H9 (cell line): ENCODE measurements around the gene SLC4A1. TPM values are rescaled to one million over a fixed set of nuclear protein-coding genes. Genes with fewer than 3 reads are reported as not detected.

Experiments used
- DNase-seq: peaks from one replicate; pipeline ENCODE4 v3.0.0-alpha.2; 2017
- H2AFZ ChIP-seq: one replicate; pipeline ENCODE4 v1.6.1; 2013; ENCODE audit warnings: mild to moderate bottlenecking, low read length, control low read depth, moderate library complexity
- H2AK5ac ChIP-seq: 2 replicates; pipeline ENCODE4 v1.6.1; 2013; ENCODE audit warnings: low read length, control low read depth, mixed read lengths; ENCODE audit not compliant: insufficient read length
- H2BK120ac ChIP-seq: one replicate; pipeline ENCODE4 v1.6.1; 2013; ENCODE audit warnings: low read depth, mild to moderate bottlenecking, low read length, control low read depth, inconsistent platforms; ENCODE audit not compliant: poor library complexity, severe bottlenecking
- H2BK12ac ChIP-seq: 2 replicates; pipeline ENCODE4 v1.6.1; 2013; ENCODE audit warnings: low read length, control low read depth, mixed read lengths, low read depth; ENCODE audit not compliant: insufficient read length
- H2BK15ac ChIP-seq: 2 replicates; pipeline ENCODE4 v1.6.1; 2013; ENCODE audit warnings: low read depth, low read length, control low read depth
- H2BK20ac ChIP-seq: one replicate; pipeline ENCODE4 v1.6.1; 2013; ENCODE audit warnings: low read depth, mild to moderate bottlenecking, low read length, control low read depth, inconsistent platforms; ENCODE audit not compliant: poor library complexity, severe bottlenecking
- H2BK5ac ChIP-seq: 2 replicates; pipeline ENCODE4 v1.6.1; 2013; ENCODE audit warnings: low read length, control low read depth, mixed read lengths; ENCODE audit not compliant: insufficient read length
- H3K14ac ChIP-seq: 2 replicates; pipeline ENCODE4 v1.6.1; 2013; ENCODE audit warnings: low read length, control low read depth; ENCODE audit not compliant: insufficient read depth
- H3K18ac ChIP-seq: 2 replicates; pipeline ENCODE4 v1.6.1; 2013; ENCODE audit warnings: low read depth, mild to moderate bottlenecking, mixed read lengths, low read length, control low read depth; ENCODE audit not compliant: insufficient read length
- H3K23ac ChIP-seq: 2 replicates; pipeline ENCODE4 v1.6.1; 2013; ENCODE audit warnings: low read length, control low read depth, mixed read lengths, low read depth; ENCODE audit not compliant: insufficient read length
- H3K23me2 ChIP-seq: 2 replicates; pipeline ENCODE4 v1.6.1; 2013; ENCODE audit warnings: low read depth, mild to moderate bottlenecking, mixed read lengths, low read length, control low read depth; ENCODE audit not compliant: insufficient read length, poor library complexity, severe bottlenecking
- H3K27ac ChIP-seq: 2 replicates; pipeline ENCODE4 v1.5.1; 2013; ENCODE audit warnings: low read length, control low read depth, mixed read lengths, low read depth; ENCODE audit not compliant: insufficient read length
- H3K27me3 ChIP-seq: 2 replicates; pipeline ENCODE4 v1.6.1; 2013; ENCODE audit warnings: low read length, control low read depth, inconsistent platforms; ENCODE audit not compliant: insufficient read depth
- H3K4ac ChIP-seq: 2 replicates; pipeline ENCODE4 v1.6.1; 2013; ENCODE audit warnings: low read depth, mild to moderate bottlenecking, control low read depth, inconsistent platforms, low read length, moderate library complexity
- H3K4me1 ChIP-seq: 2 replicates; pipeline ENCODE4 v1.6.1; 2013; ENCODE audit warnings: low read length, control low read depth, inconsistent platforms; ENCODE audit not compliant: insufficient read depth
- H3K4me2 ChIP-seq: 2 replicates; pipeline ENCODE4 v1.6.1; 2013; ENCODE audit warnings: low read length, control low read depth, mixed read lengths; ENCODE audit not compliant: insufficient read length, insufficient read depth
- H3K56ac ChIP-seq: 2 replicates; pipeline ENCODE4 v1.6.1; 2013; ENCODE audit warnings: low read depth, mild to moderate bottlenecking, mixed read lengths, low read length, control low read depth; ENCODE audit not compliant: insufficient read length
- H3K79me1 ChIP-seq: 2 replicates; pipeline ENCODE4 v1.6.1; 2013; ENCODE audit warnings: low read depth, mild to moderate bottlenecking, moderate library complexity, low read length, control low read depth, inconsistent platforms; ENCODE audit not compliant: insufficient read depth, poor library complexity, severe bottlenecking
- H3K79me2 ChIP-seq: 2 replicates; pipeline ENCODE4 v1.6.1; 2013; ENCODE audit warnings: low read length, control low read depth, inconsistent platforms; ENCODE audit not compliant: insufficient read depth
- H3K9ac ChIP-seq: 2 replicates; pipeline ENCODE4 v1.6.1; 2013; ENCODE audit warnings: low read length, control low read depth, mixed read lengths; ENCODE audit not compliant: insufficient read length; ENCODE audit errors: extremely low read depth
- H3K9me3 ChIP-seq: one replicate; pipeline ENCODE4 v1.6.1; 2013; ENCODE audit warnings: low read depth, low read length, inconsistent platforms; ENCODE audit not compliant: control insufficient read depth
- H3T11ph ChIP-seq: one replicate; pipeline ENCODE4 v1.6.1; 2013; ENCODE audit warnings: mild to moderate bottlenecking, low read length, control low read depth, inconsistent platforms
- H4K20me1 ChIP-seq: one replicate; pipeline ENCODE4 v1.6.1; 2013; ENCODE audit not compliant: control insufficient read depth, insufficient read length, insufficient read depth
- H4K5ac ChIP-seq: 2 replicates; pipeline ENCODE4 v1.6.1; 2013; ENCODE audit warnings: low read depth, mild to moderate bottlenecking, mixed read lengths, low read length, control low read depth; ENCODE audit not compliant: insufficient read length
- H4K8ac ChIP-seq: replicated peaks from 2 replicates; pipeline ENCODE4 v1.6.1; 2013; ENCODE audit warnings: low read length, control low read depth, mixed read lengths, low read depth; ENCODE audit not compliant: insufficient read length
- H4K91ac ChIP-seq: 2 replicates; pipeline ENCODE4 v1.6.1; 2013; ENCODE audit warnings: low read depth, mild to moderate bottlenecking, moderate library complexity, mixed read lengths, low read length, control low read depth; ENCODE audit not compliant: insufficient read length
- H3K27ac Mint-ChIP-seq, 3 experiments: 2 replicates in 2 of 3; 3 replicates in 1 of 3; pipeline ENCODE4 v1.8.0; 2020 to 2021; ENCODE audit warnings: mixed read lengths in 3 of 3, mild to moderate bottlenecking in 1 of 3, moderate library complexity in 1 of 3
- H3K27me3 Mint-ChIP-seq: 2 replicates; pipeline ENCODE4 v1.8.0; 2021; ENCODE audit warnings: low read depth, mild to moderate bottlenecking, moderate library complexity, mixed read lengths
- H3K36me3 Mint-ChIP-seq, 3 experiments: 2 replicates in 2 of 3; 3 replicates in 1 of 3; pipeline ENCODE4 v1.8.0; 2020 to 2021; ENCODE audit warnings: low read depth in 3 of 3, mixed read lengths in 3 of 3; ENCODE audit not compliant: insufficient read depth in 1 of 3
- H3K4me1 Mint-ChIP-seq, 2 experiments: 2 replicates each; pipeline ENCODE4 v1.8.0; 2020; ENCODE audit warnings: mixed read lengths in 2 of 2
- H3K4me3 Mint-ChIP-seq, 2 experiments: 2 replicates in 1 of 2; 3 replicates in 1 of 2; pipeline ENCODE4 v1.8.0; 2020 to 2021; ENCODE audit warnings: mild to moderate bottlenecking in 2 of 2, mixed read lengths in 2 of 2, moderate library complexity in 1 of 2
- H3K9me3 Mint-ChIP-seq, 2 experiments: 2 replicates in 1 of 2; 3 replicates in 1 of 2; pipeline ENCODE4 v1.8.0; 2020; ENCODE audit warnings: mild to moderate bottlenecking in 2 of 2, mixed read lengths in 2 of 2, moderate library complexity in 1 of 2
- WGBS: extraction: QIAGEN DNeasy Blood & Tissue Kit; methylation state at CpG from one replicate; pipeline ENCODE4 v1.1.7; 2013; ENCODE audit warnings: missing lambda C conversion rate, low lambda C conversion rate, mixed read lengths; ENCODE audit not compliant: insufficient read length; ENCODE audit errors: extremely low coverage; 5-methylcytosine and 5-hydroxymethylcytosine counted together
- total RNA-seq: library from RNA; stranded (reverse); gene quantifications from 2 replicates; pipeline ENCODE4 v1.2.1, GENCODE V29; 2021
- TF ChIP-seq, protein P1 (sequence below): fragments of 200-600 bp; sonication (generic); conservative IDR thresholded peaks from 3 replicates; pipeline ENCODE4 v1.8.0; 2021; ENCODE audit warnings: antibody characterized with exemption, mild to moderate bottlenecking

SLC4A1 gene
- total RNA-seq, 1 experiment from 2014 or later = not detected

DNA sequence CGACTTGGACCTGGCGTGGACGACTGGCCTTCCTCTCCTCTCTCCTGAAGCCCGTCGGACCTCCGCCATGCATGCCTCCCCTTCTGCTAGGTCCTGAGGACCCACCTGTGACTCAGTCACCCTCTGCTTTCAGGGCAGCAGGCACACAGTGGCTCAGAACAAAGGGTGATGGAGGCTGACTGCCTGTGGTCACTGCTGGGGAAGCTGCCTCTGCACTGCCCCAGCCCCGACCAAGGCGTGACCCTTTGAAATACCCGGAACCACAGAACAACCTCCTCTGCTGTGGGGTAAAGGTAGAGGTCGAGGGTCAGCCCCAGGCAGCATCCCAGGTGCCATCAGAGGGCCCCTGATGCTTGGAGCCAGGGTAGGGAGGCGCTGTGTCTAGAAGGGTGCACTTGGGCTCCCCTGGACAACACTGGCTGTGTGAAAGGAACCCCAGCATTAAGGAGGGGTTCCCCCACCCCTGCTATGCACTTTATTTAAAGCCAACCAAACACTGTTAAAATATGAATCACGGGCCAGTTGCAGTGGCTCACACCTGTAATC, 12.5 kb upstream of the SLC4A1 start:
- no CpG with 5 or more reads among the region's 12 CpGs for WGBS

More for the DNA sequence above, 12.5 kb upstream of the SLC4A1 start:
- no peak overlapping the region for H3K56ac ChIP-seq
- no peak overlapping the region for H3K23ac ChIP-seq
- H3K14ac ChIP-seq = peak overlapping the region; percentile 81; the same call in 1 of the 2 replicates
- no peak overlapping the region for H4K91ac ChIP-seq
- H3K27me3 ChIP-seq = no peaks in the 10 kb centered on the region
- H3K79me2 ChIP-seq = no peaks in the 10 kb centered on the region
- H4K8ac ChIP-seq = peak overlapping the region; percentile 50
- no peak overlapping the region for H2BK12ac ChIP-seq
- no peak overlapping the region for H3K4me3 Mint-ChIP-seq
- no peak overlapping the region for H3K4me2 ChIP-seq
- no peak overlapping the region for H3K27ac ChIP-seq
- H2AK5ac ChIP-seq = no peak overlapping the region
- H3K18ac ChIP-seq = peak overlapping the region; percentile 64
- peak overlapping the region; percentile 23 for H4K5ac ChIP-seq
- peaks cover 8% of the 10 kb centered on the region; the same call in 1 of the 2 replicates for H3K4me1 ChIP-seq
- peak overlapping the region; percentile 26 to 78 (median 49); a peak in 2 of 7 replicates for H3K27ac Mint-ChIP-seq
- no peaks in the 10 kb centered on the region for H4K20me1 ChIP-seq
- TF ChIP-seq, protein P1, sequence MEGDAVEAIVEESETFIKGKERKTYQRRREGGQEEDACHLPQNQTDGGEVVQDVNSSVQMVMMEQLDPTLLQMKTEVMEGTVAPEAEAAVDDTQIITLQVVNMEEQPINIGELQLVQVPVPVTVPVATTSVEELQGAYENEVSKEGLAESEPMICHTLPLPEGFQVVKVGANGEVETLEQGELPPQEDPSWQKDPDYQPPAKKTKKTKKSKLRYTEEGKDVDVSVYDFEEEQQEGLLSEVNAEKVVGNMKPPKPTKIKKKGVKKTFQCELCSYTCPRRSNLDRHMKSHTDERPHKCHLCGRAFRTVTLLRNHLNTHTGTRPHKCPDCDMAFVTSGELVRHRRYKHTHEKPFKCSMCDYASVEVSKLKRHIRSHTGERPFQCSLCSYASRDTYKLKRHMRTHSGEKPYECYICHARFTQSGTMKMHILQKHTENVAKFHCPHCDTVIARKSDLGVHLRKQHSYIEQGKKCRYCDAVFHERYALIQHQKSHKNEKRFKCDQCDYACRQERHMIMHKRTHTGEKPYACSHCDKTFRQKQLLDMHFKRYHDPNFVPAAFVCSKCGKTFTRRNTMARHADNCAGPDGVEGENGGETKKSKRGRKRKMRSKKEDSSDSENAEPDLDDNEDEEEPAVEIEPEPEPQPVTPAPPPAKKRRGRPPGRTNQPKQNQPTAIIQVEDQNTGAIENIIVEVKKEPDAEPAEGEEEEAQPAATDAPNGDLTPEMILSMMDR = no peak
- H3T11ph ChIP-seq = no peak overlapping the region
- no peak overlapping the region for H2BK5ac ChIP-seq
- H3K79me1 ChIP-seq = no peaks in the 10 kb centered on the region
- H2AFZ ChIP-seq = no peak overlapping the region
- no peak overlapping the region for H3K9ac ChIP-seq
- no peak overlapping the region for H2BK120ac ChIP-seq
- no peak for DNase-seq
- H3K23me2 ChIP-seq = no peaks in the 10 kb centered on the region
- H3K9me3 ChIP-seq = no peaks in the 10 kb centered on the region
- H2BK20ac ChIP-seq = no peak overlapping the region
- no peaks in the 10 kb centered on the region for H3K9me3 Mint-ChIP-seq
- peaks cover 3% of the 10 kb centered on the region for H3K27me3 Mint-ChIP-seq
- H3K4me1 Mint-ChIP-seq = peaks cover 13 to 24% of the 10 kb centered on the region in 2 experiments
- H2BK15ac ChIP-seq = no peak overlapping the region
- H3K4ac ChIP-seq = no peak overlapping the region
- H3K36me3 Mint-ChIP-seq = no peaks in the 10 kb centered on the region
